ENCODE results near the gene INPP4A. TPM values are rescaled to one million over a fixed set of nuclear protein-coding genes. Genes with fewer than 3 reads are reported as not detected.

The INPP4A gene
- total and polyA plus RNA-seq, 7 donors = 1.8 to 49.9 (median 30.4) TPM

GRCh38 chr2:98565286-98565860 is 120.7 kb downstream of the INPP4A start:
- H3K27me3 ChIP-seq = no peaks in the 10 kb centered on the region
- no peak overlapping the region for H3K4me3 ChIP-seq
- H3K36me3 ChIP-seq = peaks cover 37 to 72% (median 54%) of the 10 kb centered on the region in 4 donors
- no peak overlapping the region for H3K27ac ChIP-seq
- TF ChIP-seq EP300 (IDR thresholded peaks at IDR 0.05) (no peak), CTCF (IDR thresholded peaks at IDR 0.05) (no peak), POLR2AphosphoS5 (IDR thresholded peaks at IDR 0.05) (no peak), POLR2A (IDR thresholded peaks at IDR 0.05) (no peak)
- H3K9me3 ChIP-seq = no peaks in the 10 kb centered on the region
- 89 to 90% methylated on average over 9 of the region's 9 CpGs for WGBS, 2 donors
- peaks cover 0 to 27% (median 25%) of the 10 kb centered on the region in 4 donors for H3K4me1 ChIP-seq
- no peak for DNase-seq
- intact Hi-C loops (cut with DNase I) = loop anchor here (5.0 kb wide), 1 partner anchor 153 kb away; no protein-coding TSS in a partner anchor

GRCh38 chr2:98565941-98566340 is 121.3 kb downstream of the INPP4A start:
- Histone ChIP-seq H3K4me1 (peaks cover 0 to 21% (median 19%) of the 10 kb centered on the region in 4 donors), H3K27me3 (no peaks in the 10 kb centered on the region), H3K9me3 (no peaks in the 10 kb centered on the region), H3K36me3 (peaks cover 37 to 78% (median 56%) of the 10 kb centered on the region in 4 donors), H3K27ac (no peak overlapping the region), H3K4me3 (no peak overlapping the region)
- intact Hi-C loops (cut with DNase I) = loop anchor here (5.0 kb wide), 1 partner anchor 154 kb away; no protein-coding TSS in a partner anchor
- DNase-seq = no peak
- WGBS, 2 donors = 97% methylated on average over 19 of the region's 19 CpGs
- TF ChIP-seq POLR2A (IDR thresholded peaks at IDR 0.05) (no peak), POLR2AphosphoS5 (IDR thresholded peaks at IDR 0.05) (no peak), CTCF (IDR thresholded peaks at IDR 0.05) (no peak), EP300 (IDR thresholded peaks at IDR 0.05) (no peak)

GRCh38 chr2:98568161-98568956 is 123.7 kb downstream of the INPP4A start:
- H3K36me3 ChIP-seq = peaks cover 37 to 100% (median 63%) of the 10 kb centered on the region in 4 donors
- TF ChIP-seq CTCF (IDR thresholded peaks at IDR 0.05) = no peak
- no peak for TF ChIP-seq POLR2A (IDR thresholded peaks at IDR 0.05)
- TF ChIP-seq POLR2AphosphoS5 (IDR thresholded peaks at IDR 0.05) = no peak
- TF ChIP-seq EP300 (IDR thresholded peaks at IDR 0.05) = no peak
- intact Hi-C loops (cut with DNase I) = loop anchor here (2.0 to 5.0 kb wide), 2 partner anchors 124 to 156 kb away; partner anchors contain the start of gene INPP4A
- H3K4me3 ChIP-seq = no peak overlapping the region
- 94 to 96% methylated on average over 11 of the region's 11 CpGs for WGBS, 2 donors
- H3K27ac ChIP-seq = no peak overlapping the region
- no peaks in the 10 kb centered on the region for H3K9me3 ChIP-seq
- peak; percentile 29 for DNase-seq
- no peaks in the 10 kb centered on the region for H3K27me3 ChIP-seq
- no peaks in the 10 kb centered on the region for H3K4me1 ChIP-seq

- Histone ChIP-seq H3K4me3 (no peak overlapping the region), H3K4me1 (no peaks in the 10 kb centered on the region), H3K36me3 (peaks cover 36 to 99% (median 66%) of the 10 kb centered on the region in 4 donors), H3K9me3 (no peaks in the 10 kb centered on the region), H3K27me3 (no peaks in the 10 kb centered on the region), H3K27ac (no peak overlapping the region)
- intact Hi-C loops (cut with DNase I) = loop anchor here (2.0 to 5.0 kb wide), 2 partner anchors 124 to 157 kb away; partner anchors contain the start of gene INPP4A
- DNase-seq = no peak
- 66 to 71% methylated on average over 19 of the region's 19 CpGs for WGBS, 2 donors
- TF ChIP-seq CTCF (IDR thresholded peaks at IDR 0.05) (peak; percentile 16 to 78 (median 69)), POLR2A (IDR thresholded peaks at IDR 0.05) (no peak), EP300 (IDR thresholded peaks at IDR 0.05) (no peak), POLR2AphosphoS5 (IDR thresholded peaks at IDR 0.05) (no peak)
Measured at GRCh38 chr2:98569197-98569793, 124.6 kb downstream of the INPP4A start.

Measured in sigmoid colon (tissue), 7 donors.